ENCODE measurements around the gene GSTT2.
"Not testable (repeated sequence)": the region's sequence is repeated elsewhere in the genome, so short reads cannot be mapped to it uniquely, and the experiment has no call there.

Gene GSTT2

GRCh38 chr22:23979557-23980240 lies at the start of gene GSTT2:
TSS of gene GSTT2 (plus strand) at chr22:23980134.
- DNase-seq, result not testable (repeated sequence)

- DNase-seq, result no peak
These were observed 41.5 kb upstream of the GSTT2 start for GRCh38 chr22:23938328-23939016.

GRCh38 chr22:23939017-23939357 lies 40.9 kb upstream of the GSTT2 start:
- DNase-seq, result no peak

GRCh38 chr22:23940166-23940565 lies 39.8 kb upstream of the GSTT2 start:
- not testable (repeated sequence) for DNase-seq

GRCh38 chr22:23947391-23947790 lies 32.5 kb upstream of the GSTT2 start:
- DNase-seq, result not testable (repeated sequence)

DNA sequence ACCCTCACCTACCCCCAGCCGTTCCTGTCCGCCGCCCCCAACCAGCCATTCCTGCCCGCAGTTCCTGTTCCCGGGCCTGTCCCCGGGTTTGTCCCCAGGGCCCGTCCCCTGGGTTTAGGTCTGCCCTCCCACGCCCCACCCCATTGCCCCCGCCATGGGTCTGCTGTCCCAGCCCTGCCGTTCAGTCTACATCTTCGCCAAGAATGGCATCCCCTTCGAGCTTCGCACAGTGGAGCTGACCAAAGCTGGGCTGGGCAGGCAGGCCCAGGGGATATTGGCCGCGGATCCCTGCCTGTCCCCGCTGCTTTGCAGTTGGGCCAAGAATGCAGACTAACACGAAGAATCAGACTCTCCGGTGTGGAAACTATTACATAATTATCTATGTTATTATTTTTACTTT lies 30.2 kb upstream of the GSTT2 start:
- DNase-seq, result not testable (repeated sequence)

DNA sequence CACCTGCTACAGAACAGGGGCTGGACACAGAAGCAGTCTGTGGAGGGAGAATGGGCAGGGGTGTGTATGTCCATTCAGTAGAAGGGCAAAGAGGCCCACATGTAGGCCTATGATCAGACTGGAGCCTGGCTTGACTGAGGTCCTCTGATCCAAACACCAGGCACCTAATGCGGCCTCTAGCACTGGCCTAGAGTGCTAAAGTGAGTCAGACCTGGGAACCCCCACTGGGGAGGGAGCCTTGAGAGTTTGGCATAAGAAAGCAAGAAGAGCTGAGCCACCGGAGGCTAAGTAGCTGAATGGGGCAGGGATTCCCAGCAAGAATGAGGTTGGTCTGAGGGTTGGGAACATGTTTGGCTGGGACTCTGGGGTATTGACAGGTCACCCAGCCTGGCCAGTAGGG lies 28.6 kb upstream of the GSTT2 start:
- DNase-seq, result not testable (repeated sequence)

- DNase-seq, result not testable (repeated sequence)
These were observed 27.0 kb upstream of the GSTT2 start for GRCh38 chr22:23952794-23953405.

DNA sequence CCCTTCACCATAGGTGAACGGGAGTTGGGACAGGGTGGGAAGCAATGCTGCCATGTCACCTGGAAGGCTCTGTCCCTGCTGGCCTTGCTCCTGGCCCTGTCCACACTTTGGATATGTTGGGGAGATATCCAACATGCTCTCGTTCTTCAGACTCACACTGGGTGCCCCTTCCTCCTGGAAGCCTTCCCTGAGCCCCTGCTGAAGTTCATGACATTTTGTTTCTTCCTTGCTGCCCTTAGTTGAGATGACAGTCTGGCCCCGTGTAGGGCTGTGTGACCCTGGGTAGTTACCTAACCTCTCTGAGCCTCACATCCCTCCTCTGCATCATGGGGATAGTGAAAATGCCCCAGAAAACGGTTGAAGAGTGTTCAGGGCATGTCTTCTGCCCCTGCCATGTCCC lies 26.4 kb upstream of the GSTT2 start:
- not testable (repeated sequence) for DNase-seq

GRCh38 chr22:23954193-23954990 lies 25.5 kb upstream of the GSTT2 start:
- DNase-seq, result not testable (repeated sequence)

DNA sequence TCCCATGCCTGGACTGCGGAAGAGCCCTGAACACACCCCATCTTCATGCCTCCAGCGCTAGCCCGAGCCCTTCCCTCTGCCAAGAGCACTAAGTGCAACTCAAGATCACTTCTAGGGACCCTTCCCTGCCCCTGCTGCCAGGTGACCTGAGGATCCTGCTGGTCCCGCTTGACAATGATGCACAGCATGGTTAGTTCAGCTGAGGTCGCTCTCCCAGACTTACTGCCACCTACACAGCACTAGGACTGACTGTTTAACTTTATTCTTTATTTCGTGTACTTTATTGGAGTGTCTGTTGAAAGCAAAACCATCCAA lies 25.0 kb upstream of the GSTT2 start:
- not testable (repeated sequence) for DNase-seq

DNA sequence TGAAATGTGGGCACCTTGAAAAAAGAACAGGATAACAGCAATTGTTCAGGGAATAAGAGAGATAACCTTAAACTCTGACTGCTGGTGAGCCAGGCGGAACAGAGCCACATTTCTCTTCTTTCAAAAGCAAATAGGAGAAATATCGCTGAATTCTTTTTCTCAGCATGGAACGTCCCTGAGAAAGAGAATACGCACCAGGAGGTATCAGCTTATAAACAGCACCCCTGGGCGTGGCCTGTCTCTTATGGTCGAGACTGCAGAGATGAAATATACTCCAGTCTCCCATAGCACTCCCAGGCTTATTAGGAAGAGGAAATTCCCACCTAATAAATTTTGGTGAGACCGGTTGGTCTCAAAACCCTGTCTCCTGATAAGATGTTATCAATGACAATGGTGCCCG lies 24.0 kb upstream of the GSTT2 start:
- not testable (repeated sequence) for DNase-seq

DNA sequence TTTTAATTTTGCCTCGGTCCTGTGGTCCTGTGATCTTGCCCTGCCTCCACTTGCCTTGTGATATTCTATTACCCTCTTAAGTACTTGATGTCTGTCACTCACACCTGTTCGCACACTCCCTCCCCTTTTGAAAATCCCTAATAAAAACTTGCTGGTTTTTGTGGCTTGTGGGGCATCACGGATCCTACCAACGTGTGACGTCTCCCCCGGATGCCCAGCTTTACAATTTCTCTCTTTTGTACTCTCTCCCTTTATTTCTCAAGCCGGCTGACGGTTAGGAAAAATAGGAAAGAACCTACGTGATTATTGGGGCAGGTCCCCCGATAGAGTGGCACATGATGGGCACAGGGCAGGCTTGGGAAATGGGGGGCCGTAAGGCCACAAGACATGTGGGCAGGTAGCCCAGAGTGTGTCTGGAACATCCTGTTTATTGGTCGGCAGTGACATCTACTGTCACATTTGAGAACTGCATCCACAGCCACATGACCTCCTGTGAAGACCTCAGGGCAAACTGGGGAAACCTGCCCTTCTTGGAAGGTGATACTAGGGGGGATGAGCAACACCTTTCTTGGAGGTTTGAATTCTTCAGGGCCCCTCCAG lies 23.5 kb upstream of the GSTT2 start:
- DNase-seq, result peak; percentile 55 to 78

GRCh38 chr22:23961084-23961771 lies 18.7 kb upstream of the GSTT2 start, which contains the start of gene GSTT2B:
TSS of gene GSTT2B (minus strand) at chr22:23961195. CDS start at chr22:23961131, 64 bp downstream.
- not testable (repeated sequence) for DNase-seq

GRCh38 chr22:23966094-23966493 lies 13.8 kb upstream of the GSTT2 start:
- DNase-seq, result not testable (repeated sequence)

GRCh38 chr22:23966568-23966967 lies 13.4 kb upstream of the GSTT2 start, which contains the start of gene DDTL:
TSS of gene DDTL (plus strand) at chr22:23966888. CDS start at chr22:23966915, 27 bp downstream.
- DNase-seq, result not testable (repeated sequence)

DNA sequence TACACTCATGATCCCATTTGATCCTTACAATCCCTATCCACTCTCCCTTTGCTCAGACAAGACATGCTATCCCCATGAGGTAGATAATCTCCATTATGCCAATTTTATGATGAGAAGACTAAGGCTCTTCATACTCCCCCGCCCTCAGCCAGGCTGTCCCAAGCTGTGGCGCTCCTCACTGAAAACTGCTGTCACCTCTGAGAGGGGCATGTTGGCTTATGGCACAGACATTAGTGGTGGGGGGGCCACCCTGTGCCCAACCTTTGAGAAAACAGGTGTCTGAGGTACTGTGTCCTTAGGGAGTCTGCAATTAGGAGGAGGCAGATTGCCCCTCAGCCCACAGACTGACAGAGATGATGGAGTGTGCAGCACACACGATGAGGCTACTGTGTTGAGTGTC lies 10.9 kb upstream of the GSTT2 start:
- DNase-seq, result no peak

- no peak for DNase-seq
These were observed 9.7 kb upstream of the GSTT2 start for GRCh38 chr22:23970201-23970641.

DNA sequence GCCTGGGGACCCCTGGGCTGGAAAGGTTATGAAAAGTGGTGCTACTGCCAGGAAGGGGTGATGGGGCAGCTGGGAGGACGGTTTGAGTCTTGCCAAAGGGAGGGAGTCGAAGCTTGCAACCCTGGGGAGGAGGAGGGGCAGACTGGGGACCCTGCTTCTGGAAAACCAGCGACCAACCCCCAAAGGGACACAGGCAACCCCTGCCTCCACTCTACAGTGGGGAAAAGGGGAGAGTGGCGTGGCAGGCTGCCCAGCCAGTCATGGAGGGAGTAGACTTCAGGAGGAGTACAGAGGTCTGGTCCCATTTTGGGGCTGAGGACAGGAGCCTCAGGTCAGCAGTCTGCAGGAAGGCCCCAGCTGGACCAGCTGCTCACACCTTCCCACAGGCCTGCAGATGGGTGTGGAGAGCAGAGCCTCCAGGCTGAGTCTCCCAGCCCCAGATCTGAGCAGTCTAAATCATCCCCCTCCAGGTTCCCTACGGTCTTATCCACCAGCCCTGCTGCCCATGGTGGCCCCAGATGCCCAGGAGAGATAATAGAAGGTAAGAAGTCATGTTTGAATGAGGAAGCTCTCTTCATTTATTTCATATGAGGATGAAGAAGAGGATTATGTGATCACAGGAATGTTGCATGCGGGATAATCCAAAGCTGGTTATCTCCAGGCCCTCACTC lies 9.0 kb upstream of the GSTT2 start:
- DNase-seq, result no peak

GRCh38 chr22:23971927-23972326 lies 8.0 kb upstream of the GSTT2 start:
- DNase-seq, result not testable (repeated sequence)

DNA sequence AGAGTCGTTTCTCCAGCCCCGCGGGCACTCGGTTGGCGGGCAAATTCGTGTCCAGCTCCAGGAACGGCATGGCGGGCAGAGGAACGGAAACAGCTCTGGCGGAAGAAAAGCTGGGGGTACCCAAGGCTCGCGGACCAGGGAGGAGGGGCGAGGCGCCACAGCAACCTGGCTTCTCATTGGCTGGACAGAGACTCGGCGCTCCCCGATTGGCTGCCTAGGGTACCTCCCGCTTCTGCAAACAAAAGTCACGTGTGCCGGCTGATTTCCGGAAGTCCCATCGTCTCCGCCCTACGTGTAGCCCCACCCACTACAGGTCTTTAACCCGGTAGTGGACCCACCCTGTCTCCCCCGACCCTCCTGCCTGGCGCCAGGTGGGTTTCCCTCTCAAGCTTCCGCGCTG lies 5.6 kb upstream of the GSTT2 start, which contains the start of gene DDT:
Gene DDT (minus strand): TSS at position 97 of the 400 bp plus-strand sequence. CDS start 27 bp downstream, at position 70.
- not testable (repeated sequence) for DNase-seq
